Measurements from ENCODE around the gene OR2H1. TPM values are rescaled to one million over a fixed set of nuclear protein-coding genes. Genes with fewer than 3 reads are reported as not detected.
"Not testable (repeated sequence)": the region's sequence is repeated elsewhere in the genome, so short reads cannot be mapped to it uniquely, and the experiment has no call there.

Gene OR2H1
- total and polyA plus RNA-seq, 8 donors: not detected

GRCh38 chr6:29425075-29425474 is 31.9 kb upstream of the OR2H1 start:
- DNase-seq (no peak), ATAC-seq (no peak), FAIRE-seq (no peak)
- Histone ChIP-seq H3K4me1 (no peaks in the 10 kb centered on the region), H3K27ac (no peak overlapping the region), H3K4me3 (no peak overlapping the region), H3K36me3 (no peaks in the 10 kb centered on the region), H3K9me3 (no peaks in the 10 kb centered on the region), H3K27me3 (no peaks in the 10 kb centered on the region)
- WGBS, 2 donors: 23 to 33% methylated on average over 1 of the region's 1 CpG
- no peak for TF ChIP-seq CTCF (IDR thresholded peaks at IDR 0.05)
- intact Hi-C loops (cut with DNase I): loop anchor here in 1 of 3 donors (10.0 kb wide), 1 partner anchor 160 kb away; the partner anchor contains the start of gene OR2H2

GRCh38 chr6:29426654-29427053 is 30.3 kb upstream of the OR2H1 start:
- no peaks in the 10 kb centered on the region for H3K36me3 ChIP-seq
- no peak overlapping the region for H3K4me3 ChIP-seq
- ATAC-seq: no peak
- H3K27me3 ChIP-seq: no peaks in the 10 kb centered on the region
- intact Hi-C loops (cut with DNase I): loop anchor here in 1 of 3 donors (10.0 kb wide), 1 partner anchor 158 kb away; the partner anchor contains the start of gene OR2H2
- TF ChIP-seq CTCF (IDR thresholded peaks at IDR 0.05): no peak
- 65 to 66% methylated on average over 3 of the region's 3 CpGs for WGBS, 2 donors
- no peak overlapping the region for H3K27ac ChIP-seq
- no peaks in the 10 kb centered on the region for H3K4me1 ChIP-seq
- no peak for DNase-seq
- no peak for FAIRE-seq
- H3K9me3 ChIP-seq: no peaks in the 10 kb centered on the region

GRCh38 chr6:29436730-29437129 is 20.2 kb upstream of the OR2H1 start:
- FAIRE-seq; H3K4me3 ChIP-seq; H3K36me3 ChIP-seq; ATAC-seq; H3K4me1 ChIP-seq; H3K27me3 ChIP-seq; H3K27ac ChIP-seq; intact Hi-C loops (cut with DNase I); H3K9me3 ChIP-seq: not testable (repeated sequence)
- DNase-seq: peak in 1 of 6 donors; percentile 37
- WGBS, 2 donors: 56 to 66% methylated on average over 18 of the region's 18 CpGs

- no peaks in the 10 kb centered on the region for H3K9me3 ChIP-seq
- FAIRE-seq (no peak), DNase-seq (no peak), ATAC-seq (no peak)
- H3K27ac ChIP-seq: no peak within 1 kb of the TSS
- no peaks in the 10 kb centered on the region for H3K36me3 ChIP-seq
- peaks cover 0 to 6% (median under 1%) of the 10 kb centered on the region in 4 donors for H3K27me3 ChIP-seq
- no peak for TF ChIP-seq CTCF (IDR thresholded peaks at IDR 0.05)
- H3K4me3 ChIP-seq: no peak within 1 kb of the TSS
- H3K4me1 ChIP-seq: no peaks in the 10 kb centered on the region
- intact Hi-C loops (cut with DNase I): no loop called here
Measured at GRCh38 chr6:29439006-29439405, 17.9 kb upstream of the OR2H1 start, which contains the start of gene OR10C1. TSS of gene OR10C1 (plus strand) at chr6:29439306. CDS start at chr6:29440016, 710 bp downstream.

GRCh38 chr6:29442719-29443118 is 14.2 kb upstream of the OR2H1 start:
- intact Hi-C loops (cut with DNase I): no loop called here
- no peaks in the 10 kb centered on the region for H3K4me1 ChIP-seq
- no peaks in the 10 kb centered on the region for H3K9me3 ChIP-seq
- FAIRE-seq: no peak
- no peaks in the 10 kb centered on the region for H3K36me3 ChIP-seq
- no peak overlapping the region for H3K4me3 ChIP-seq
- H3K27me3 ChIP-seq: peaks cover 0 to 6% (median 0%) of the 10 kb centered on the region in 4 donors
- WGBS, 2 donors: 81 to 93% methylated on average over 1 of the region's 1 CpG
- no peak for TF ChIP-seq CTCF (IDR thresholded peaks at IDR 0.05)
- no peak for ATAC-seq
- DNase-seq: no peak
- no peak overlapping the region for H3K27ac ChIP-seq

GRCh38 chr6:29444031-29444430 is 12.9 kb upstream of the OR2H1 start:
- H3K27ac ChIP-seq; FAIRE-seq; H3K9me3 ChIP-seq; ATAC-seq; H3K4me3 ChIP-seq; H3K27me3 ChIP-seq; intact Hi-C loops (cut with DNase I); H3K36me3 ChIP-seq; H3K4me1 ChIP-seq; DNase-seq: not testable (repeated sequence)
- WGBS, 2 donors: 73 to 82% methylated on average over 1 of the region's 1 CpG
